ENCODE measurements around the gene MEI4.

Gene MEI4

GRCh38 chr6:77626426-77626825, 26.4 kb upstream of the MEI4 start:
- TF ChIP-seq, protein P1, sequence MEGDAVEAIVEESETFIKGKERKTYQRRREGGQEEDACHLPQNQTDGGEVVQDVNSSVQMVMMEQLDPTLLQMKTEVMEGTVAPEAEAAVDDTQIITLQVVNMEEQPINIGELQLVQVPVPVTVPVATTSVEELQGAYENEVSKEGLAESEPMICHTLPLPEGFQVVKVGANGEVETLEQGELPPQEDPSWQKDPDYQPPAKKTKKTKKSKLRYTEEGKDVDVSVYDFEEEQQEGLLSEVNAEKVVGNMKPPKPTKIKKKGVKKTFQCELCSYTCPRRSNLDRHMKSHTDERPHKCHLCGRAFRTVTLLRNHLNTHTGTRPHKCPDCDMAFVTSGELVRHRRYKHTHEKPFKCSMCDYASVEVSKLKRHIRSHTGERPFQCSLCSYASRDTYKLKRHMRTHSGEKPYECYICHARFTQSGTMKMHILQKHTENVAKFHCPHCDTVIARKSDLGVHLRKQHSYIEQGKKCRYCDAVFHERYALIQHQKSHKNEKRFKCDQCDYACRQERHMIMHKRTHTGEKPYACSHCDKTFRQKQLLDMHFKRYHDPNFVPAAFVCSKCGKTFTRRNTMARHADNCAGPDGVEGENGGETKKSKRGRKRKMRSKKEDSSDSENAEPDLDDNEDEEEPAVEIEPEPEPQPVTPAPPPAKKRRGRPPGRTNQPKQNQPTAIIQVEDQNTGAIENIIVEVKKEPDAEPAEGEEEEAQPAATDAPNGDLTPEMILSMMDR (conservative IDR thresholded peaks at IDR 0.05; ENCODE audit: low read length): no peak
- no peak for DNase-seq (ENCODE audit: low read depth)
- no peak overlapping the region for H3K4me3 ChIP-seq (ENCODE audit: low read length)

DNA sequence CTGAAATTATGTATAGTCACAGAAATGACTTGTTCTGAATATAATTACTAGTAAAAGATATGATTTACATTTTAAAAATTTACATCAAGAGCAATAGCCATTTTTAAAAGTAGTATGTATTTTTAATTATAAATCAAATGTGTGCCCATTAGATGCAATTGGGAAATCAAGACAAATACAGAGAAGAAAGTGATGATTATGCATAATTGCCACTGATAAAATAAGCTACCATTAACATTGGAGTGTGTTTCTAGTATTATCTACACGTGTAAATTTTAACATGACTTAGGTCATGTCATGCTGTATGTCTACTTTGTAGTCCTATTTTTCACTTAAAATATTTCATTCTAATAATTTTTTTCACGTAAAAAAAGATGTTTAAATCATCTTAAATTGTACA, 22.8 kb upstream of the MEI4 start:
- no peak for DNase-seq (ENCODE audit: low read depth)
- TF ChIP-seq, protein P1 (conservative IDR thresholded peaks at IDR 0.05; ENCODE audit: low read length): no peak

DNA sequence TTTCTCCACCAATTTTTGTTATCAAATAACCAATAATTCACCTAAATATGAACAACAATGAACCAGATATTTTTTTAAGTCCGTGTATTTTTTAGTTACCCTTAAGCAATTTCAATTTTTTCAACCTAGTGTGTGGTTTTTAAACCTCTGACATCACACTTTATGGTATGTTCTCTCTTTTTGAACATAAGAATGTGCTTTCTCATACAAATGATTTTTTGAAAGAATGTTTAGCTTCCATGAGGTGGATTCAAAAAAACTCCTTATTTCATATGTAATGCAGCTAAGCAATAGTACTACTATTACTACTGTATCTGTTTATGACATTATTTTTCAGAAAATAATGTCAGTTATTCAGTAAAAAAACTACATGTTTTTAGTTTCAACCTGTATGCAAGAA, 19.4 kb upstream of the MEI4 start:
- TF ChIP-seq, protein P1 (conservative IDR thresholded peaks at IDR 0.05; ENCODE audit: low read length): no peak
- DNase-seq (ENCODE audit: low read depth): no peak
- H3K4me3 ChIP-seq (ENCODE audit: low read length): no peak overlapping the region

More for the DNA sequence above, 22.8 kb upstream of the MEI4 start:
- H3K4me3 ChIP-seq (ENCODE audit: low read length): no peak overlapping the region

GRCh38 chr6:77633993-77634715, 18.7 kb upstream of the MEI4 start:
- TF ChIP-seq, protein P1 (conservative IDR thresholded peaks at IDR 0.05; ENCODE audit: low read length): no peak
- no peak overlapping the region for H3K4me3 ChIP-seq (ENCODE audit: low read length)
- DNase-seq (ENCODE audit: low read depth): peak; percentile 29

GRCh38 chr6:77638129-77638830, 14.6 kb upstream of the MEI4 start:
- DNase-seq (ENCODE audit: low read depth): no peak
- no peak overlapping the region for H3K4me3 ChIP-seq (ENCODE audit: low read length)
- TF ChIP-seq, protein P1 (conservative IDR thresholded peaks at IDR 0.05; ENCODE audit: low read length): no peak

- H3K4me3 ChIP-seq (ENCODE audit: low read length): no peak overlapping the region
- TF ChIP-seq, protein P1 (conservative IDR thresholded peaks at IDR 0.05; ENCODE audit: low read length): no peak
- no peak for DNase-seq (ENCODE audit: low read depth)
Observed at GRCh38 chr6:77644102-77644705, 8.6 kb upstream of the MEI4 start.

All from AG10803 (cell line).